Measurements from ENCODE around the gene PTX4.

DNA sequence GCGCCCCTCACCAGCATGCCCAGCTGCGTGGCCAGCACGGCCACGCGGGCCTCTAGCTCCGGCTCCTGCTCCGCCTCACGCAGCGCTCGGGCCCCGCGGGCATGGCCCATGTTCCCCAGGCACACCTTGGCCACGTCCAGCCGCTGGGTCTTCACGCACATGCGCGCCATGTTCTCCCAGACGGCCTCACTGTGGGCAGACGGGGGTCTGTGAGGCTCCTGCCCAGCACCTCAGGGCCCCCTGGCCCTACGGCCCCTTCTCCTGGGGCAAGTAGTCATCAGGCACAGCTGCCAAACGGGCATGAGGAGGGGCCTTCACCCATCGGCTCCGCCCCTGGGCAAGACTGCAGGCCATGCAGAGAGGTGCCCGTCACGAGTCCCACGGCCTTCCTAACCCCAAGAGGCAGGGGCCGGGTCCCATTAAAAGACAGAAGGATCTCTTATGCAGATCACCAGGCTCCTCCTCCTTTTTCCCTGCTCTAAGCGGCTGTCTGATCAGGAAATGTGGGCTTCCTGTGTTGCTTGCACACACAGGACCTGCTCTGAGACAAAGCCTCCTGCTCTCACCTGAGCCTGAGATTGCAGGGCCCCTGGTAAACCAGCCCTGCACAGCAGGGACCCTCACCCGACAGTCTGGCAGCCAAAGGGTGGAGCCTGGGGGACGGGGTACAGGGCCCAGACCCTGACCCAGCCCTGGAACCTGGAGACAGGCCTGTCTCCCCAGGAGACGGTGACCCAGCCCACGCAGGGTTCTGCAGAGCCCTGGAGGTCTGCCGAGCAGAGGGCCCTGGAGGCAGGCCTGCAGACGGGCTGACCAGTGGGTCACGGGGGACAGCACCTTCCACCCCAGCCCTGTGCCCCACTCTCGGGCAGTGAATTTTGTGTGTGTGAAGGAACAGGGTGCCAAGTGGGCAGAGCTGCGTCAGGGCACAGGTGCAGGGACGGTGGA lies 38.1 kb upstream of the PTX4 start:
- TF ChIP-seq, protein P1, sequence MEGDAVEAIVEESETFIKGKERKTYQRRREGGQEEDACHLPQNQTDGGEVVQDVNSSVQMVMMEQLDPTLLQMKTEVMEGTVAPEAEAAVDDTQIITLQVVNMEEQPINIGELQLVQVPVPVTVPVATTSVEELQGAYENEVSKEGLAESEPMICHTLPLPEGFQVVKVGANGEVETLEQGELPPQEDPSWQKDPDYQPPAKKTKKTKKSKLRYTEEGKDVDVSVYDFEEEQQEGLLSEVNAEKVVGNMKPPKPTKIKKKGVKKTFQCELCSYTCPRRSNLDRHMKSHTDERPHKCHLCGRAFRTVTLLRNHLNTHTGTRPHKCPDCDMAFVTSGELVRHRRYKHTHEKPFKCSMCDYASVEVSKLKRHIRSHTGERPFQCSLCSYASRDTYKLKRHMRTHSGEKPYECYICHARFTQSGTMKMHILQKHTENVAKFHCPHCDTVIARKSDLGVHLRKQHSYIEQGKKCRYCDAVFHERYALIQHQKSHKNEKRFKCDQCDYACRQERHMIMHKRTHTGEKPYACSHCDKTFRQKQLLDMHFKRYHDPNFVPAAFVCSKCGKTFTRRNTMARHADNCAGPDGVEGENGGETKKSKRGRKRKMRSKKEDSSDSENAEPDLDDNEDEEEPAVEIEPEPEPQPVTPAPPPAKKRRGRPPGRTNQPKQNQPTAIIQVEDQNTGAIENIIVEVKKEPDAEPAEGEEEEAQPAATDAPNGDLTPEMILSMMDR (IDR thresholded peaks at IDR 0.05; ENCODE audit: borderline replicate concordance, extremely low read depth, low read length, poor library complexity, severe bottlenecking), result no peak
- TF ChIP-seq EZH2 (IDR thresholded peaks at IDR 0.05; ENCODE audit: borderline replicate concordance, low read depth, low read length, severe bottlenecking), result no peak

Data from DND-41 (cell line).